NT2/D1 (cell line): ENCODE results near the gene UMODL1.
A peak's percentile ranks its signal among the peaks of the same experiment; 100 is the strongest.

Experiments used
- DNase-seq: peaks from one replicate; pipeline ENCODE4 v3.0.0-alpha.2; 2011; ENCODE audit warnings: low read depth, low spot score
- H3K27me3 ChIP-seq: 2 replicates; pipeline ENCODE4 v1.6.0; 2011; ENCODE audit warnings: mild to moderate bottlenecking; ENCODE audit not compliant: insufficient read length, insufficient read depth
- H3K36me3 ChIP-seq: 2 replicates; pipeline ENCODE4 v1.6.1; 2011; ENCODE audit warnings: mild to moderate bottlenecking, low read length, mixed read lengths; ENCODE audit not compliant: insufficient read depth, insufficient read length
- H3K4me1 ChIP-seq: 2 replicates; pipeline ENCODE4 v1.5.1; 2011; ENCODE audit not compliant: insufficient read depth, insufficient read length
- H3K4me3 ChIP-seq: 2 replicates; pipeline ENCODE4 v1.5.1; 2011; ENCODE audit warnings: low read depth; ENCODE audit not compliant: insufficient read length
- H3K9ac ChIP-seq: 2 replicates; pipeline ENCODE4 v1.6.0; 2011; ENCODE audit warnings: low read depth; ENCODE audit not compliant: insufficient read length
- H3K9me3 ChIP-seq: 2 replicates; pipeline ENCODE4 v1.5.1; 2011; ENCODE audit warnings: mild to moderate bottlenecking, low read length; ENCODE audit not compliant: insufficient read depth
- SUZ12 ChIP-seq: IDR thresholded peaks from 2 replicates; pipeline ENCODE4 v1.6.1; 2011; ENCODE audit not compliant: insufficient read length, insufficient read depth; ENCODE audit errors: extremely low read depth
- YY1 ChIP-seq: IDR thresholded peaks from 2 replicates; pipeline ENCODE4 v1.6.1; 2011; ENCODE audit not compliant: insufficient read length, insufficient read depth
- ZNF274 ChIP-seq: IDR thresholded peaks from 2 replicates; pipeline ENCODE4 v1.6.1; 2011; ENCODE audit warnings: mild to moderate bottlenecking, low read depth, low read length

Gene UMODL1

GRCh38 chr21:42032968-42033367 is 38.1 kb upstream of the UMODL1 start:
- no peak overlapping the region for H3K4me3 ChIP-seq
- H3K9ac ChIP-seq: no peak overlapping the region
- peaks cover 13% of the 10 kb centered on the region for H3K4me1 ChIP-seq
- no peaks in the 10 kb centered on the region for H3K27me3 ChIP-seq
- TF ChIP-seq ZNF274: no peak
- TF ChIP-seq YY1: no peak
- no peak for TF ChIP-seq SUZ12
- H3K36me3 ChIP-seq: no peaks in the 10 kb centered on the region
- DNase-seq: no peak
- no peaks in the 10 kb centered on the region for H3K9me3 ChIP-seq

- H3K9me3 ChIP-seq: no peaks in the 10 kb centered on the region
- TF ChIP-seq ZNF274 (no peak), YY1 (no peak), SUZ12 (no peak)
- no peak for DNase-seq
- H3K4me3 ChIP-seq: no peak overlapping the region
- no peaks in the 10 kb centered on the region for H3K27me3 ChIP-seq
- H3K9ac ChIP-seq: no peak overlapping the region
- no peaks in the 10 kb centered on the region for H3K36me3 ChIP-seq
- H3K4me1 ChIP-seq: peaks cover 16% of the 10 kb centered on the region
Observed at GRCh38 chr21:42036313-42036712, 34.8 kb upstream of the UMODL1 start.

- H3K36me3 ChIP-seq: no peaks in the 10 kb centered on the region
- no peak overlapping the region for H3K4me3 ChIP-seq
- TF ChIP-seq ZNF274: no peak
- TF ChIP-seq SUZ12: no peak
- no peak for TF ChIP-seq YY1
- H3K9ac ChIP-seq: no peak overlapping the region
- H3K9me3 ChIP-seq: no peaks in the 10 kb centered on the region
- DNase-seq: no peak
- H3K4me1 ChIP-seq: peaks cover 14% of the 10 kb centered on the region
- no peaks in the 10 kb centered on the region for H3K27me3 ChIP-seq
Observed at GRCh38 chr21:42037516-42037915, 33.6 kb upstream of the UMODL1 start.

GRCh38 chr21:42037943-42038342 is 33.2 kb upstream of the UMODL1 start:
- Histone ChIP-seq H3K27me3 (no peaks in the 10 kb centered on the region), H3K36me3 (no peaks in the 10 kb centered on the region), H3K4me1 (peaks cover 13% of the 10 kb centered on the region), H3K9me3 (no peaks in the 10 kb centered on the region), H3K4me3 (no peak overlapping the region), H3K9ac (no peak overlapping the region)
- no peak for DNase-seq
- TF ChIP-seq SUZ12 (no peak), ZNF274 (no peak), YY1 (no peak)

- Histone ChIP-seq H3K27me3 (no peaks in the 10 kb centered on the region), H3K36me3 (no peaks in the 10 kb centered on the region), H3K9ac (no peak overlapping the region), H3K4me3 (no peak overlapping the region), H3K4me1 (peaks cover 12% of the 10 kb centered on the region), H3K9me3 (no peaks in the 10 kb centered on the region)
- DNase-seq: no peak
- TF ChIP-seq YY1 (no peak), SUZ12 (no peak), ZNF274 (no peak)
Observed at GRCh38 chr21:42038393-42038792, 32.7 kb upstream of the UMODL1 start.

GRCh38 chr21:42038826-42039425 is 32.2 kb upstream of the UMODL1 start:
- no peak for DNase-seq
- H3K27me3 ChIP-seq: no peaks in the 10 kb centered on the region
- TF ChIP-seq YY1 (no peak), SUZ12 (no peak), ZNF274 (no peak)
- no peaks in the 10 kb centered on the region for H3K36me3 ChIP-seq
- no peaks in the 10 kb centered on the region for H3K9me3 ChIP-seq
- no peak overlapping the region for H3K9ac ChIP-seq
- H3K4me1 ChIP-seq: peaks cover 12% of the 10 kb centered on the region
- no peak overlapping the region for H3K4me3 ChIP-seq

GRCh38 chr21:42039470-42039901 is 31.6 kb upstream of the UMODL1 start:
- Histone ChIP-seq H3K36me3 (no peaks in the 10 kb centered on the region), H3K9me3 (no peaks in the 10 kb centered on the region), H3K9ac (peak overlapping the region; percentile 17), H3K4me1 (peaks cover 12% of the 10 kb centered on the region), H3K4me3 (no peak overlapping the region), H3K27me3 (no peaks in the 10 kb centered on the region)
- DNase-seq: no peak
- TF ChIP-seq SUZ12 (no peak), YY1 (no peak), ZNF274 (no peak)

GRCh38 chr21:42039911-42040351 is 31.2 kb upstream of the UMODL1 start:
- Histone ChIP-seq H3K9ac (peak overlapping the region; percentile 17), H3K9me3 (no peaks in the 10 kb centered on the region), H3K36me3 (no peaks in the 10 kb centered on the region), H3K4me3 (no peak overlapping the region), H3K4me1 (peaks cover 12% of the 10 kb centered on the region), H3K27me3 (no peaks in the 10 kb centered on the region)
- no peak for TF ChIP-seq YY1
- no peak for TF ChIP-seq SUZ12
- no peak for DNase-seq
